ENCODE measurements around the gene PCSK1.

GRCh38 chr5:96431376-96432187, 1.5 kb downstream of the PCSK1 start:
- TF ChIP-seq, protein P1, sequence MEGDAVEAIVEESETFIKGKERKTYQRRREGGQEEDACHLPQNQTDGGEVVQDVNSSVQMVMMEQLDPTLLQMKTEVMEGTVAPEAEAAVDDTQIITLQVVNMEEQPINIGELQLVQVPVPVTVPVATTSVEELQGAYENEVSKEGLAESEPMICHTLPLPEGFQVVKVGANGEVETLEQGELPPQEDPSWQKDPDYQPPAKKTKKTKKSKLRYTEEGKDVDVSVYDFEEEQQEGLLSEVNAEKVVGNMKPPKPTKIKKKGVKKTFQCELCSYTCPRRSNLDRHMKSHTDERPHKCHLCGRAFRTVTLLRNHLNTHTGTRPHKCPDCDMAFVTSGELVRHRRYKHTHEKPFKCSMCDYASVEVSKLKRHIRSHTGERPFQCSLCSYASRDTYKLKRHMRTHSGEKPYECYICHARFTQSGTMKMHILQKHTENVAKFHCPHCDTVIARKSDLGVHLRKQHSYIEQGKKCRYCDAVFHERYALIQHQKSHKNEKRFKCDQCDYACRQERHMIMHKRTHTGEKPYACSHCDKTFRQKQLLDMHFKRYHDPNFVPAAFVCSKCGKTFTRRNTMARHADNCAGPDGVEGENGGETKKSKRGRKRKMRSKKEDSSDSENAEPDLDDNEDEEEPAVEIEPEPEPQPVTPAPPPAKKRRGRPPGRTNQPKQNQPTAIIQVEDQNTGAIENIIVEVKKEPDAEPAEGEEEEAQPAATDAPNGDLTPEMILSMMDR (IDR thresholded peaks at IDR 0.05): no peak
- TF ChIP-seq POLR2A (IDR thresholded peaks at IDR 0.05): no peak
- TF ChIP-seq EP300 (IDR thresholded peaks at IDR 0.05): no peak

Data from sigmoid colon (tissue), 4 donors.